Panc1 (cell line): Measurements from ENCODE around the gene LATS2.

Experiments used
- CTCF ChIP-seq: fragments of 450-650 bp; IDR thresholded peaks from 2 replicates; pipeline ENCODE4 v1.5.1; 2017; ENCODE audit warnings: mild to moderate bottlenecking
- POLR2AphosphoS5 ChIP-seq: IDR thresholded peaks from 2 replicates; pipeline ENCODE4 v1.6.1; 2012; ENCODE audit warnings: mild to moderate bottlenecking, low read depth, low read length, moderate library complexity
- REST ChIP-seq, 2 experiments: IDR thresholded peaks; 2 replicates each; pipeline ENCODE4 v1.6.1; 2011 to 2012; ENCODE audit warnings: low read depth in 2 of 2, control low read depth in 1 of 2, low read length in 1 of 2, mild to moderate bottlenecking in 1 of 2, moderate library complexity in 1 of 2; ENCODE audit not compliant: insufficient read depth in 1 of 2
- SIN3A ChIP-seq: IDR thresholded peaks from 2 replicates; pipeline ENCODE4 v1.6.1; 2012; ENCODE audit warnings: low read depth, mild to moderate bottlenecking, low read length, moderate library complexity, borderline replicate concordance; ENCODE audit not compliant: insufficient read depth
- TCF7L2 ChIP-seq: IDR thresholded peaks from 2 replicates; pipeline ENCODE4 v1.6.1; 2011; ENCODE audit warnings: mild to moderate bottlenecking, low read depth, low read length, inconsistent platforms

- no peak for TF ChIP-seq CTCF
- TF ChIP-seq REST (IDR thresholded peaks at IDR 0.05; ENCODE audit: insufficient read depth in 1 of 2, low read depth in 2 of 2, low read length in 1 of 2), result no peak
- no peak for TF ChIP-seq POLR2AphosphoS5
- no peak for TF ChIP-seq TCF7L2
- TF ChIP-seq SIN3A, result no peak
Measured at GRCh38 chr13:20998649-20999415, 62.6 kb downstream of the LATS2 start.
